ENCODE measurements around the gene ZNF366.

Gene ZNF366

DNA sequence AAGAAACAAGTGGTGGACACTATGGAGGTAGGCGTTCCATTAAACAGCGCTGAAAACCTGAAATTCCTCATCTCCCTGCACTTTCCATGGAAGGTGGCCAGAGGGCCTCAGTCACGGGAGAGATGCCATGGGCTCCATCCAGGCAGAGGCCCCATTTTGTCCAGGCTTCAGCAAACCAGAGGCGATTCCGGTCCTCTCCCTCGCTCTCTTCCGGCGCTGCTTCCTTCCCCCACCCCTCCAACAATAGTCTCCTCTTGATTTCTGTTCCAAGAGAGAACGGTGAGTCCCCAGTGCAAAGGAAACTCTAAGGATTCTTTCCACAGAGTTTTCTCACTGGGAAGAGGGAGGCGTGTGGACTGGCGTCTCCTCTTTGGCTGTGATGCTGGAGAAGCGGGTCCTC lies 7.5 kb downstream of the ZNF366 start:
- CTCF ChIA-PET, result no interaction called here
- no peak for DNase-seq (ENCODE audit: extremely low spot score)
- POLR2A ChIA-PET, result no interaction called here
- TF ChIP-seq L3MBTL2 (conservative IDR thresholded peaks at IDR 0.05), result no peak
- no peak for TF ChIP-seq SP1 (IDR thresholded peaks at IDR 0.05)
- no peak for TF ChIP-seq SUZ12 (IDR thresholded peaks at IDR 0.05)
- no peak for TF ChIP-seq ZNF384 (IDR thresholded peaks at IDR 0.05)
- no peak for TF ChIP-seq CTBP1 (IDR thresholded peaks at IDR 0.05; ENCODE audit: borderline replicate concordance)
- no peak for TF ChIP-seq FOXM1 (IDR thresholded peaks at IDR 0.05; ENCODE audit: borderline replicate concordance)
- no peak for TF ChIP-seq TARDBP (IDR thresholded peaks at IDR 0.05)
- no peak for TF ChIP-seq NFRKB (IDR thresholded peaks at IDR 0.05)
- TF ChIP-seq FOXK2 (IDR thresholded peaks at IDR 0.05), result no peak
- no peak for TF ChIP-seq FOXA1 (IDR thresholded peaks at IDR 0.05)
- TF ChIP-seq ELF4 (IDR thresholded peaks at IDR 0.05), result no peak
- no peak for TF ChIP-seq BHLHE40 (IDR thresholded peaks at IDR 0.05; ENCODE audit: borderline replicate concordance)

DNA sequence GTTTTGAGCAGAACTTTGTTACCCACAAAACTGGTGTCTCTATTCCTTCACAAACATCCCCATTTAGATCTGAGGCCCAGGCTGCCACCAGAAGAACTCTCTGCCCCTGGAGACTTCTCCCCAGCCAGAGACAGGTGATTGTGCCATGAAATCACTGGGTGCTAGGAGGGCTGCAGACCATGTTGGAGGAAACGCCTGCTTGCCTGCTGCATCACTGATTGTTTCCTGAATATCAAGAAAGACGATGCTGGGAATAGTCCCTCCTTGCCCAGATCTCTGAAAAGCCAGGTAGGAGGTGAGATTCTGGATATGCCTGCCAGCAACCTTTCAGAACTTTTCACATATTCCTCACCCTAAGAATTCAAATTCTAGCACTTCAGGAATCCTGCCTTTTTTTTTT lies 8.1 kb downstream of the ZNF366 start:
- TF ChIP-seq ELF4 (IDR thresholded peaks at IDR 0.05) (no peak), TARDBP (IDR thresholded peaks at IDR 0.05) (no peak), SUZ12 (IDR thresholded peaks at IDR 0.05) (no peak), BHLHE40 (IDR thresholded peaks at IDR 0.05; ENCODE audit: borderline replicate concordance) (no peak), FOXM1 (IDR thresholded peaks at IDR 0.05; ENCODE audit: borderline replicate concordance) (no peak), NFRKB (IDR thresholded peaks at IDR 0.05) (no peak), ARNT (IDR thresholded peaks at IDR 0.05) (no peak), L3MBTL2 (conservative IDR thresholded peaks at IDR 0.05) (no peak), FOXA1 (IDR thresholded peaks at IDR 0.05) (no peak), FOXK2 (IDR thresholded peaks at IDR 0.05) (no peak), HDGF (IDR thresholded peaks at IDR 0.05; ENCODE audit: borderline replicate concordance) (no peak), CTBP1 (IDR thresholded peaks at IDR 0.05; ENCODE audit: borderline replicate concordance) (no peak), LEF1 (IDR thresholded peaks at IDR 0.05; ENCODE audit: borderline replicate concordance) (no peak)
- TF ChIP-seq, protein P1, sequence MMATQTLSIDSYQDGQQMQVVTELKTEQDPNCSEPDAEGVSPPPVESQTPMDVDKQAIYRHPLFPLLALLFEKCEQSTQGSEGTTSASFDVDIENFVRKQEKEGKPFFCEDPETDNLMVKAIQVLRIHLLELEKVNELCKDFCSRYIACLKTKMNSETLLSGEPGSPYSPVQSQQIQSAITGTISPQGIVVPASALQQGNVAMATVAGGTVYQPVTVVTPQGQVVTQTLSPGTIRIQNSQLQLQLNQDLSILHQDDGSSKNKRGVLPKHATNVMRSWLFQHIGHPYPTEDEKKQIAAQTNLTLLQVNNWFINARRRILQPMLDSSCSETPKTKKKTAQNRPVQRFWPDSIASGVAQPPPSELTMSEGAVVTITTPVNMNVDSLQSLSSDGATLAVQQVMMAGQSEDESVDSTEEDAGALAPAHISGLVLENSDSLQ (IDR thresholded peaks at IDR 0.05), result no peak
- DNase-seq (ENCODE audit: extremely low spot score), result no peak
- ChIA-PET POLR2A (no interaction called here), CTCF (no interaction called here)

DNA sequence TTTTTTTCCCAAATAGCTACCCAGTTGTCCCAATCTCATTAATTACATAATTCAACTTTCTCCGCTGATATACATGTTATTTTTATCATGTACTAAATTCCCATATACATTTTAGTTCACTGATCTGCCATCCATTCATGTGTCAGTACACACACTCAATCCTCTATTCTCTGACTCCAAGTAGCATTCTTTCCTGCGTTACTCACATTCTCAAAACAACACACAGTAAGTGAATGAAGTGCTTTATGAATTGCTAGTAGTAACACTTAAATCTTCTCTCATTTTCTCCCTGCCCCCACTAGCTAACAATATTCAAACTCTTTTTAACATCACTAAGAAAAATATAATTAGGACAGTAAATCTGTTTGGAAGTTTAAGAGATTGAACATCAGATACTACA lies 8.9 kb downstream of the ZNF366 start:
- DNase-seq (ENCODE audit: extremely low spot score), result no peak
- CTCF ChIA-PET, result no interaction called here

DNA sequence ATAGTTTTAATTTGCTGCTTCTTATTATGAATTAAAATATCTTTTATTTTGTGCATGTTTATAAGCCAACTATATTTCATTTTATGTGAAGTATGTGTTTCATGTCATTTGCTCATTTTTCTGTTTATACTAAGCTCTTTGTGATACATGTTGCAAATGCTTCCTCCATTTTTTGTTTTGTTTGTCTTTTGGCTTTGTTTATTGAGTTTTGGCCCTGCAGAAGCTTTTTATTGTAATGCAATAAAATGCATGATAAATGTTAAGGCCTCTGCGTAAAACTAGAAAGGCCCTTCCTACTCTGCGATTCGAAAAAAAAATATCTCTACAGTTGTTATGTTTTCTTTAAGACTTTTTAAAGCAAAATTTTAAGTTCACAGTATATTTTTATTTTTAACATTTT lies 9.4 kb downstream of the ZNF366 start:
- ChIA-PET CTCF (no interaction called here), POLR2A (no interaction called here)
- TF ChIP-seq, protein P1 (IDR thresholded peaks at IDR 0.05), result no peak
- no peak for TF ChIP-seq NFRKB (IDR thresholded peaks at IDR 0.05)
- TF ChIP-seq CTBP1 (IDR thresholded peaks at IDR 0.05; ENCODE audit: borderline replicate concordance), result no peak
- TF ChIP-seq SUZ12 (IDR thresholded peaks at IDR 0.05), result no peak
- no peak for TF ChIP-seq FOXM1 (IDR thresholded peaks at IDR 0.05; ENCODE audit: borderline replicate concordance)
- no peak for TF ChIP-seq ARNT (IDR thresholded peaks at IDR 0.05)
- no peak for TF ChIP-seq BHLHE40 (IDR thresholded peaks at IDR 0.05; ENCODE audit: borderline replicate concordance)
- no peak for TF ChIP-seq ZNF384 (IDR thresholded peaks at IDR 0.05)
- no peak for TF ChIP-seq FOXK2 (IDR thresholded peaks at IDR 0.05)
- TF ChIP-seq HDGF (IDR thresholded peaks at IDR 0.05; ENCODE audit: borderline replicate concordance), result no peak
- TF ChIP-seq LEF1 (IDR thresholded peaks at IDR 0.05; ENCODE audit: borderline replicate concordance), result no peak
- no peak for TF ChIP-seq ELF4 (IDR thresholded peaks at IDR 0.05)
- no peak for DNase-seq (ENCODE audit: extremely low spot score)

More for the DNA sequence above, 8.9 kb downstream of the ZNF366 start:
- POLR2A ChIA-PET, result no interaction called here
- TF ChIP-seq SP1 (IDR thresholded peaks at IDR 0.05) (no peak), FOXA1 (IDR thresholded peaks at IDR 0.05) (no peak), TARDBP (IDR thresholded peaks at IDR 0.05) (no peak), FOXK2 (IDR thresholded peaks at IDR 0.05) (no peak), LEF1 (IDR thresholded peaks at IDR 0.05; ENCODE audit: borderline replicate concordance) (no peak), FOXM1 (IDR thresholded peaks at IDR 0.05; ENCODE audit: borderline replicate concordance) (no peak), BHLHE40 (IDR thresholded peaks at IDR 0.05; ENCODE audit: borderline replicate concordance) (no peak), SUZ12 (IDR thresholded peaks at IDR 0.05) (no peak), CTBP1 (IDR thresholded peaks at IDR 0.05; ENCODE audit: borderline replicate concordance) (no peak), L3MBTL2 (conservative IDR thresholded peaks at IDR 0.05) (no peak), ARNT (IDR thresholded peaks at IDR 0.05) (no peak), ELF4 (IDR thresholded peaks at IDR 0.05) (no peak), HDGF (IDR thresholded peaks at IDR 0.05; ENCODE audit: borderline replicate concordance) (no peak), NFRKB (IDR thresholded peaks at IDR 0.05) (no peak), ZNF384 (IDR thresholded peaks at IDR 0.05) (no peak)
- TF ChIP-seq, protein P1 (IDR thresholded peaks at IDR 0.05), result no peak

DNA sequence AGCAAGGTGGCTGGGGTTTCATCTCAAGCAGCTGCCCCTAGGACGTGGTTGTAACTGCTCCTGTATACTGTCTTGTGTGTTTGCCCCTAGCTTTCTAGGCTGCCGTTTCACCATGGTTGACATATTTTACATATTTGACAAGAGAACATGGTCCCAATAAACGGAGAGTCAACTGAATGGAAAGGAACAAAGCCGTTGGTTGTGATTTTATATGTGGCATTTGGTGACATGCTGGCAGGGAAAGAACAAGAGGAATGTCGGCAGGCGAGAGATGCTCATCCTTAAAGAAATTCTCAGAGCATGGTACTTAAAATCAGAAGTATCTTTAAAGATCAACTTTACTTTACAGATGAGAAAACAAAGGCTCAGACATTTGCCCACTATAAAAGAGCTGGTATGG lies 11.8 kb downstream of the ZNF366 start:
- TF ChIP-seq CTBP1 (IDR thresholded peaks at IDR 0.05; ENCODE audit: borderline replicate concordance), result no peak
- POLR2A ChIA-PET, result no interaction called here
- CTCF ChIA-PET, result no interaction called here
- no peak for DNase-seq (ENCODE audit: extremely low spot score)

DNA sequence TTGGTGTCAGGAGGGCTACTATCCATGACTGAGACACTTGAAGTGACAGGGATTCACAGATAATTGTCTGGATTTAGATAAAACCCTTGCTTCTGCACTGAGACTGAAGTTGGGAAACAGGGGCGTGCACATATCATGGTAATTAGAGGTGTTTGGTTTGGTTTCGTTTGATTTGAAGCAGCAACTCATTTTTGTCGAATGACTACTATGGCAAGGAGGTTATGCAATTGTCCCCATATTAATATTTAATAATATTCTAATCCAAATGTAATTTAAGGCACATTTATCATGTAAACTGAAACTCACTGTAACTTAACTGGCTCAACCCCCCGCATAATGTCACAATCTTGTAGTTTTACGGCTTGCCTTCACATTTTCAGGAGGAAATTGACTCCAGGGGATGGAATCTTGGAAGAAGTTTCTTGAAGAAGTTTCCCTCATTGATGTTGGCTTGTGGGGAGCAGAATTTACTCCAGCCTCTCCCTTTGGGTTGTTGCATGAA lies 12.5 kb downstream of the ZNF366 start:
- DNase-seq (ENCODE audit: extremely low spot score), result no peak
- ChIA-PET CTCF (interaction anchor here (0.6 kb wide), 1 partner anchor 320 kb away, joined by 3 read pairs; no protein-coding TSS in a partner anchor), POLR2A (no interaction called here)
- no peak for TF ChIP-seq BHLHE40 (IDR thresholded peaks at IDR 0.05; ENCODE audit: borderline replicate concordance)
- no peak for TF ChIP-seq FOXK2 (IDR thresholded peaks at IDR 0.05)
- no peak for TF ChIP-seq NFRKB (IDR thresholded peaks at IDR 0.05)
- TF ChIP-seq TARDBP (IDR thresholded peaks at IDR 0.05), result no peak
- no peak for TF ChIP-seq SUZ12 (IDR thresholded peaks at IDR 0.05)
- no peak for TF ChIP-seq FOXM1 (IDR thresholded peaks at IDR 0.05; ENCODE audit: borderline replicate concordance)
- no peak for TF ChIP-seq L3MBTL2 (conservative IDR thresholded peaks at IDR 0.05)
- no peak for TF ChIP-seq FOXA1 (IDR thresholded peaks at IDR 0.05)
- TF ChIP-seq ZNF384 (IDR thresholded peaks at IDR 0.05), result no peak
- no peak for TF ChIP-seq CTBP1 (IDR thresholded peaks at IDR 0.05; ENCODE audit: borderline replicate concordance)
- no peak for TF ChIP-seq ELF4 (IDR thresholded peaks at IDR 0.05)
- TF ChIP-seq ARNT (IDR thresholded peaks at IDR 0.05), result no peak
- TF ChIP-seq, protein P1 (IDR thresholded peaks at IDR 0.05), result no peak
- no peak for TF ChIP-seq SP1 (IDR thresholded peaks at IDR 0.05)
- no peak for TF ChIP-seq LEF1 (IDR thresholded peaks at IDR 0.05; ENCODE audit: borderline replicate concordance)
- no peak for TF ChIP-seq HDGF (IDR thresholded peaks at IDR 0.05; ENCODE audit: borderline replicate concordance)

All from HEK293T (cell line).